Astrocyte (in vitro differentiated cells and primary cell): ENCODE data around the gene TENM4. TPM values are rescaled to one million over a fixed set of nuclear protein-coding genes. Genes with fewer than 3 reads are reported as not detected.

Source experiments
- DNase-seq: peaks from one replicate; pipeline ENCODE4 v3.0.0-alpha.2; 2010; ENCODE audit warnings: low read depth
- FAIRE-seq: peaks from 2 replicates; lab custom pipeline; 2011; peaks lifted over from hg19 to GRCh38; lab: Jason Lieb, UNC
- H2AFZ ChIP-seq: 2 replicates; pipeline ENCODE4 v1.6.0; 2012; ENCODE audit warnings: low read depth, low read length, inconsistent platforms
- H3K27ac ChIP-seq: 2 replicates; pipeline ENCODE4 v1.5.1; 2011; ENCODE audit warnings: low read depth, low read length, inconsistent platforms
- H3K27me3 ChIP-seq: 2 replicates; pipeline ENCODE4 v1.6.0; 2011; ENCODE audit warnings: low read length, inconsistent platforms; ENCODE audit not compliant: insufficient read depth
- H3K36me3 ChIP-seq: 2 replicates; pipeline ENCODE4 v1.5.1; 2011; ENCODE audit warnings: low read length, inconsistent platforms; ENCODE audit not compliant: insufficient read depth
- H3K4me1 ChIP-seq: 2 replicates; pipeline ENCODE4 v1.5.1; 2011; ENCODE audit warnings: low read length, inconsistent platforms; ENCODE audit not compliant: insufficient read depth
- H3K4me2 ChIP-seq: 2 replicates; pipeline ENCODE4 v1.6.0; 2012; ENCODE audit warnings: low read length, inconsistent platforms
- H3K4me3 ChIP-seq: 2 replicates; pipeline ENCODE4 v1.5.1; 2011; ENCODE audit warnings: low read depth, mild to moderate bottlenecking, low read length, inconsistent platforms; ENCODE audit not compliant: insufficient read depth
- H3K79me2 ChIP-seq: 2 replicates; pipeline ENCODE4 v1.6.0; 2012; ENCODE audit warnings: mild to moderate bottlenecking, low read length, inconsistent platforms; ENCODE audit not compliant: insufficient read depth
- H3K9ac ChIP-seq: 2 replicates; pipeline ENCODE4 v1.6.0; 2012; ENCODE audit warnings: mild to moderate bottlenecking, low read length, inconsistent platforms
- H3K9me3 ChIP-seq: 2 replicates; pipeline ENCODE4 v1.5.1; 2012; ENCODE audit warnings: low read depth, mild to moderate bottlenecking, low read length, inconsistent platforms; ENCODE audit not compliant: insufficient read depth
- H4K20me1 ChIP-seq: 2 replicates; pipeline ENCODE4 v1.6.0; 2012; ENCODE audit warnings: low read length, inconsistent platforms; ENCODE audit not compliant: insufficient read depth
- H3K27ac Mint-ChIP-seq: one replicate; pipeline ENCODE4 v1.8.0; 2021; ENCODE audit warnings: mild to moderate bottlenecking, mixed read lengths; ENCODE audit not compliant: unreplicated experiment
- H3K27me3 Mint-ChIP-seq: one replicate; pipeline ENCODE4 v1.8.0; 2021; ENCODE audit warnings: low read depth, mixed read lengths; ENCODE audit not compliant: unreplicated experiment
- H3K36me3 Mint-ChIP-seq: one replicate; pipeline ENCODE4 v1.8.0; 2021; ENCODE audit warnings: low read depth, mixed read lengths; ENCODE audit not compliant: unreplicated experiment
- H3K4me1 Mint-ChIP-seq: one replicate; pipeline ENCODE4 v1.8.0; 2021; ENCODE audit warnings: low read depth, mixed read lengths; ENCODE audit not compliant: unreplicated experiment
- H3K4me3 Mint-ChIP-seq: one replicate; pipeline ENCODE4 v1.8.0; 2021; ENCODE audit warnings: mild to moderate bottlenecking, moderate library complexity, mixed read lengths; ENCODE audit not compliant: unreplicated experiment
- H3K9me3 Mint-ChIP-seq: one replicate; pipeline ENCODE4 v1.8.0; 2021; ENCODE audit warnings: mild to moderate bottlenecking, mixed read lengths; ENCODE audit not compliant: unreplicated experiment
- CTCF ChIP-seq: IDR thresholded peaks from 2 replicates; pipeline ENCODE4 v1.5.1; 2011; ENCODE audit warnings: low read depth, mild to moderate bottlenecking, inconsistent platforms, low read length, moderate library complexity; ENCODE audit not compliant: insufficient read depth
- EZH2 ChIP-seq: IDR thresholded peaks from 2 replicates; pipeline ENCODE4 v1.6.1; 2012; ENCODE audit warnings: mild to moderate bottlenecking, low read length, inconsistent platforms; ENCODE audit not compliant: insufficient read depth
- total RNA-seq: library from RNA; stranded (reverse); gene quantifications from 2 replicates; pipeline ENCODE4 v1.2.1, GENCODE V29; 2021

TENM4 gene
- total RNA-seq, 1 donor from 2014 or later: 7.5 TPM

GRCh38 chr11:79313530-79313913, 127.3 kb downstream of the TENM4 start:
- Histone ChIP-seq H4K20me1 (peaks cover 31% of the 10 kb centered on the region), H2AFZ (no peak overlapping the region), H3K4me3 (no peak overlapping the region), H3K36me3 (no peaks in the 10 kb centered on the region), H3K27ac (no peak overlapping the region), H3K9ac (no peak overlapping the region), H3K27me3 (no peaks in the 10 kb centered on the region), H3K4me2 (no peak overlapping the region), H3K4me1 (peaks cover 6% of the 10 kb centered on the region), H3K9me3 (no peaks in the 10 kb centered on the region), H3K79me2 (no peaks in the 10 kb centered on the region)
- Mint-ChIP-seq H3K36me3 (no peaks in the 10 kb centered on the region), H3K4me3 (no peak overlapping the region), H3K27me3 (peaks cover 16% of the 10 kb centered on the region), H3K27ac (no peak overlapping the region), H3K4me1 (no peaks in the 10 kb centered on the region), H3K9me3 (no peaks in the 10 kb centered on the region)
- TF ChIP-seq CTCF (no peak), EZH2 (no peak)
- no peak for DNase-seq
- FAIRE-seq: no peak

GRCh38 chr11:79312617-79313529, 128.0 kb downstream of the TENM4 start:
- TF ChIP-seq EZH2: no peak
- no peak for TF ChIP-seq CTCF
- Histone ChIP-seq H3K36me3 (no peaks in the 10 kb centered on the region), H3K4me3 (no peak overlapping the region), H3K4me1 (peaks cover 6% of the 10 kb centered on the region), H2AFZ (no peak overlapping the region), H3K27me3 (no peaks in the 10 kb centered on the region), H3K4me2 (no peak overlapping the region), H3K9ac (no peak overlapping the region), H4K20me1 (peaks cover 31% of the 10 kb centered on the region), H3K9me3 (no peaks in the 10 kb centered on the region), H3K79me2 (no peaks in the 10 kb centered on the region), H3K27ac (no peak overlapping the region)
- DNase-seq: no peak
- Mint-ChIP-seq H3K36me3 (no peaks in the 10 kb centered on the region), H3K4me1 (no peaks in the 10 kb centered on the region), H3K9me3 (no peaks in the 10 kb centered on the region), H3K4me3 (no peak overlapping the region), H3K27ac (no peak overlapping the region), H3K27me3 (peaks cover 16% of the 10 kb centered on the region)
- no peak for FAIRE-seq

GRCh38 chr11:79311461-79311860, 129.4 kb downstream of the TENM4 start:
- H3K36me3 Mint-ChIP-seq: no peaks in the 10 kb centered on the region
- TF ChIP-seq EZH2: no peak
- no peak for TF ChIP-seq CTCF
- FAIRE-seq (no peak), DNase-seq (no peak)
- no peak overlapping the region for H3K27ac Mint-ChIP-seq
- H3K9me3 Mint-ChIP-seq: peaks cover 2% of the 10 kb centered on the region
- Histone ChIP-seq H3K9me3 (no peaks in the 10 kb centered on the region), H2AFZ (no peak overlapping the region), H3K9ac (no peak overlapping the region), H3K27me3 (no peaks in the 10 kb centered on the region), H3K27ac (no peak overlapping the region), H3K4me2 (no peak overlapping the region), H4K20me1 (peaks cover 40% of the 10 kb centered on the region), H3K79me2 (no peaks in the 10 kb centered on the region), H3K4me3 (no peak overlapping the region), H3K4me1 (peaks cover 6% of the 10 kb centered on the region), H3K36me3 (no peaks in the 10 kb centered on the region)
- peaks cover 15% of the 10 kb centered on the region for H3K27me3 Mint-ChIP-seq
- H3K4me3 Mint-ChIP-seq: no peak overlapping the region
- no peaks in the 10 kb centered on the region for H3K4me1 Mint-ChIP-seq
